ENCODE data around the gene CRY1.

CRY1 gene

GRCh38 chr12:106974511-106974910, 118.8 kb downstream of the CRY1 start:
- Histone ChIP-seq H3K23ac (ENCODE audit: low read depth, low read length, poor library complexity) (no peak overlapping the region), H3K4me2 (ENCODE audit: insufficient read depth, low read length, poor library complexity, severe bottlenecking) (no peak overlapping the region), H3K4me3 (ENCODE audit: low read length in 2 of 2) (no peak overlapping the region), H2BK120ac (ENCODE audit: low read depth, low read length) (no peak overlapping the region), H3K4ac (ENCODE audit: low read length) (no peak overlapping the region), H2BK15ac (ENCODE audit: low read length) (no peak overlapping the region), H3K27ac (replicated peaks; ENCODE audit: low read length) (no peak overlapping the region), H3K27me3 (ENCODE audit: control insufficient read depth in 3 of 3, insufficient read depth in 3 of 3, low read depth in 1 of 3, low read length in 3 of 3) (no peaks in the 10 kb centered on the region), H3K79me1 (ENCODE audit: low read depth, low read length) (no peaks in the 10 kb centered on the region), H4K8ac (ENCODE audit: low read depth, low read length) (no peak overlapping the region), H2AK5ac (ENCODE audit: low read depth, low read length) (no peak overlapping the region), H3K4me1 (ENCODE audit: control insufficient read depth in 2 of 2, insufficient read depth in 1 of 2, low read depth in 1 of 2, low read length in 2 of 2) (no peaks in the 10 kb centered on the region), H4K91ac (ENCODE audit: low read depth, low read length, poor library complexity) (no peak overlapping the region), H3K14ac (ENCODE audit: low read length) (no peak overlapping the region), H3K9me3 (replicated peaks in 1 of 2; ENCODE audit: control insufficient read depth in 2 of 2, insufficient read depth in 1 of 2, low read depth in 1 of 2, low read length in 2 of 2) (no peaks in the 10 kb centered on the region), H2BK5ac (ENCODE audit: low read length) (no peak overlapping the region), H2AFZ (ENCODE audit: low read length) (no peak overlapping the region), H3K36me3 (replicated peaks in 1 of 2; ENCODE audit: control insufficient read depth in 2 of 2, insufficient read depth in 2 of 2, low read length in 2 of 2) (peaks cover 5 to 84% of the 10 kb centered on the region in 2 donors), H3K18ac (ENCODE audit: low read length) (no peak overlapping the region), H2BK12ac (ENCODE audit: low read length) (no peak overlapping the region), H3K9ac (ENCODE audit: low read depth, low read length, poor library complexity) (no peak overlapping the region)
- no CpG with 5 or more reads among the region's 3 CpGs for WGBS, 2 donors (ENCODE audit: extremely low coverage in 2 of 2, insufficient read length in 2 of 2, insufficient replicate concordance in 1 of 2)
- no peak for DNase-seq (ENCODE audit: low spot score)

- no peak overlapping the region for H4K91ac ChIP-seq (ENCODE audit: low read depth, low read length, poor library complexity)
- no peaks in the 10 kb centered on the region for H3K9me3 ChIP-seq (replicated peaks in 1 of 2; ENCODE audit: control insufficient read depth in 2 of 2, insufficient read depth in 1 of 2, low read depth in 1 of 2, low read length in 2 of 2)
- H4K8ac ChIP-seq (ENCODE audit: low read depth, low read length): no peak overlapping the region
- H3K23ac ChIP-seq (ENCODE audit: low read depth, low read length, poor library complexity): no peak overlapping the region
- H3K14ac ChIP-seq (ENCODE audit: low read length): no peak overlapping the region
- no peak overlapping the region for H2AFZ ChIP-seq (ENCODE audit: low read length)
- DNase-seq (ENCODE audit: low spot score): no peak
- H2BK5ac ChIP-seq (ENCODE audit: low read length): no peak overlapping the region
- H3K18ac ChIP-seq (ENCODE audit: low read length): no peak overlapping the region
- no peak overlapping the region for H3K4me2 ChIP-seq (ENCODE audit: insufficient read depth, low read length, poor library complexity, severe bottlenecking)
- no peak overlapping the region for H2BK12ac ChIP-seq (ENCODE audit: low read length)
- no peaks in the 10 kb centered on the region for H3K79me1 ChIP-seq (ENCODE audit: low read depth, low read length)
- no peak overlapping the region for H2BK120ac ChIP-seq (ENCODE audit: low read depth, low read length)
- H3K4me1 ChIP-seq (ENCODE audit: control insufficient read depth in 2 of 2, insufficient read depth in 1 of 2, low read depth in 1 of 2, low read length in 2 of 2): no peaks in the 10 kb centered on the region
- no peak overlapping the region for H2BK15ac ChIP-seq (ENCODE audit: low read length)
- H3K4ac ChIP-seq (ENCODE audit: low read length): no peak overlapping the region
- no peak overlapping the region for H2AK5ac ChIP-seq (ENCODE audit: low read depth, low read length)
- no peak overlapping the region for H3K9ac ChIP-seq (ENCODE audit: low read depth, low read length, poor library complexity)
- H3K27me3 ChIP-seq (ENCODE audit: control insufficient read depth in 3 of 3, insufficient read depth in 3 of 3, low read depth in 1 of 3, low read length in 3 of 3): no peaks in the 10 kb centered on the region
- H3K4me3 ChIP-seq (ENCODE audit: low read length in 2 of 2): no peak overlapping the region
- H3K36me3 ChIP-seq (replicated peaks in 1 of 2; ENCODE audit: control insufficient read depth in 2 of 2, insufficient read depth in 2 of 2, low read length in 2 of 2): peaks cover 5 to 86% of the 10 kb centered on the region in 2 donors
- H3K27ac ChIP-seq (replicated peaks; ENCODE audit: low read length): no peak overlapping the region
Observed at GRCh38 chr12:106973545-106973944, 119.8 kb downstream of the CRY1 start.

GRCh38 chr12:106971065-106971464, 122.3 kb downstream of the CRY1 start:
- no peak overlapping the region for H2BK120ac ChIP-seq (ENCODE audit: low read depth, low read length)
- no CpG with 5 or more reads among the region's 2 CpGs for WGBS, 2 donors (ENCODE audit: extremely low coverage in 2 of 2, insufficient read length in 2 of 2, insufficient replicate concordance in 1 of 2)
- no peak overlapping the region for H4K8ac ChIP-seq (ENCODE audit: low read depth, low read length)

GRCh38 chr12:106964526-106964925, 128.8 kb downstream of the CRY1 start:
- H3K9me3 ChIP-seq (replicated peaks in 1 of 2; ENCODE audit: control insufficient read depth in 2 of 2, insufficient read depth in 1 of 2, low read depth in 1 of 2, low read length in 2 of 2): no peaks in the 10 kb centered on the region
- H3K79me1 ChIP-seq (ENCODE audit: low read depth, low read length): no peaks in the 10 kb centered on the region
- DNase-seq (ENCODE audit: low spot score): no peak
- no peak overlapping the region for H3K27ac ChIP-seq (replicated peaks; ENCODE audit: low read length)
- no peak overlapping the region for H3K18ac ChIP-seq (ENCODE audit: low read length)
- no peak overlapping the region for H3K4ac ChIP-seq (ENCODE audit: low read length)
- no peak overlapping the region for H2AFZ ChIP-seq (ENCODE audit: low read length)
- no peaks in the 10 kb centered on the region for H3K4me1 ChIP-seq (ENCODE audit: control insufficient read depth in 2 of 2, insufficient read depth in 1 of 2, low read depth in 1 of 2, low read length in 2 of 2)
- no peak overlapping the region for H3K14ac ChIP-seq (ENCODE audit: low read length)
- H3K9ac ChIP-seq (ENCODE audit: low read depth, low read length, poor library complexity): no peak overlapping the region
- no peak overlapping the region for H4K91ac ChIP-seq (ENCODE audit: low read depth, low read length, poor library complexity)
- H3K27me3 ChIP-seq (ENCODE audit: control insufficient read depth in 3 of 3, insufficient read depth in 3 of 3, low read depth in 1 of 3, low read length in 3 of 3): no peaks in the 10 kb centered on the region
- no peak overlapping the region for H2BK5ac ChIP-seq (ENCODE audit: low read length)
- no peak overlapping the region for H3K4me2 ChIP-seq (ENCODE audit: insufficient read depth, low read length, poor library complexity, severe bottlenecking)
- no peak overlapping the region for H4K8ac ChIP-seq (ENCODE audit: low read depth, low read length)
- no peak overlapping the region for H2AK5ac ChIP-seq (ENCODE audit: low read depth, low read length)
- no peak overlapping the region for H2BK15ac ChIP-seq (ENCODE audit: low read length)
- H3K4me3 ChIP-seq (ENCODE audit: low read length in 2 of 2): no peak overlapping the region
- WGBS, 2 donors (ENCODE audit: extremely low coverage in 2 of 2, insufficient read length in 2 of 2, insufficient replicate concordance in 1 of 2): no CpG with 5 or more reads among the region's 2 CpGs
- H2BK120ac ChIP-seq (ENCODE audit: low read depth, low read length): no peak overlapping the region
- peaks cover 0 to 63% of the 10 kb centered on the region in 2 donors for H3K36me3 ChIP-seq (replicated peaks in 1 of 2; ENCODE audit: control insufficient read depth in 2 of 2, insufficient read depth in 2 of 2, low read length in 2 of 2)
- H3K23ac ChIP-seq (ENCODE audit: low read depth, low read length, poor library complexity): no peak overlapping the region
- H2BK12ac ChIP-seq (ENCODE audit: low read length): no peak overlapping the region

More at GRCh38 chr12:106971065-106971464, 122.3 kb downstream of the CRY1 start:
- no peak overlapping the region for H3K27ac ChIP-seq (replicated peaks; ENCODE audit: low read length)
- no peak overlapping the region for H3K4me3 ChIP-seq (ENCODE audit: low read length in 2 of 2)
- H3K4me2 ChIP-seq (ENCODE audit: insufficient read depth, low read length, poor library complexity, severe bottlenecking): no peak overlapping the region
- no peak overlapping the region for H3K18ac ChIP-seq (ENCODE audit: low read length)
- no peak overlapping the region for H2BK12ac ChIP-seq (ENCODE audit: low read length)
- DNase-seq (ENCODE audit: low spot score): no peak
- H3K9me3 ChIP-seq (replicated peaks in 1 of 2; ENCODE audit: control insufficient read depth in 2 of 2, insufficient read depth in 1 of 2, low read depth in 1 of 2, low read length in 2 of 2): no peaks in the 10 kb centered on the region
- H3K36me3 ChIP-seq (replicated peaks in 1 of 2; ENCODE audit: control insufficient read depth in 2 of 2, insufficient read depth in 2 of 2, low read length in 2 of 2): peaks cover 5 to 83% of the 10 kb centered on the region in 2 donors
- H3K9ac ChIP-seq (ENCODE audit: low read depth, low read length, poor library complexity): no peak overlapping the region
- H3K79me1 ChIP-seq (ENCODE audit: low read depth, low read length): no peaks in the 10 kb centered on the region
- H2AK5ac ChIP-seq (ENCODE audit: low read depth, low read length): no peak overlapping the region
- H2BK15ac ChIP-seq (ENCODE audit: low read length): no peak overlapping the region
- no peak overlapping the region for H3K23ac ChIP-seq (ENCODE audit: low read depth, low read length, poor library complexity)
- H2AFZ ChIP-seq (ENCODE audit: low read length): no peak overlapping the region
- H3K4ac ChIP-seq (ENCODE audit: low read length): no peak overlapping the region
- H3K4me1 ChIP-seq (ENCODE audit: control insufficient read depth in 2 of 2, insufficient read depth in 1 of 2, low read depth in 1 of 2, low read length in 2 of 2): no peaks in the 10 kb centered on the region
- no peaks in the 10 kb centered on the region for H3K27me3 ChIP-seq (ENCODE audit: control insufficient read depth in 3 of 3, insufficient read depth in 3 of 3, low read depth in 1 of 3, low read length in 3 of 3)
- H4K91ac ChIP-seq (ENCODE audit: low read depth, low read length, poor library complexity): no peak overlapping the region
- H2BK5ac ChIP-seq (ENCODE audit: low read length): no peak overlapping the region
- no peak overlapping the region for H3K14ac ChIP-seq (ENCODE audit: low read length)

Measured in neuronal stem cell (in vitro differentiated cells).